ELR (cell line): ENCODE measurements around the gene NCOA6.
"Not testable (repeated sequence)": the region's sequence is repeated elsewhere in the genome, so short reads cannot be mapped to it uniquely, and the experiment has no call there.

Source experiments
- DNase-seq: peaks from one replicate; pipeline ENCODE4 v3.0.0-alpha.2; 2015; ENCODE audit warnings: low read depth

Gene NCOA6

DNA sequence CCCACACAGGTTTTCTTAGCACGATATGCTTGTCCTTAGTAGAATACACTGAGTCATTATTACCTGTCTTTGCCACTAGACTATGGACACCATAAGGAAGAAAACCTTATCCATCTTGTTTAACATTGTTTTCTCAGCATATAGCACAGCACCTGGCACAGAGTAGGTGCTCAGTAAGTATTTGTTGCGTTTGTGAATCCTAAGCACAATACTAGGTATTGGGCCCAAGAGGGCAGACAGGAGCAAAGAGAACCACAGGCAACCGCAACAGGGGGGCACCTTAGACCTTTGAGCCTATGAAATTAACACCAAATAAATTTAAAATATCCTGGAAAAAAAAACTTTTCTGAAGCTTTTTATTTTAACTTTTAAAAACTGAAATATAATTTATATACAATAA is 3.7 kb upstream of the NCOA6 start:
- DNase-seq, result peak; percentile 19

DNA sequence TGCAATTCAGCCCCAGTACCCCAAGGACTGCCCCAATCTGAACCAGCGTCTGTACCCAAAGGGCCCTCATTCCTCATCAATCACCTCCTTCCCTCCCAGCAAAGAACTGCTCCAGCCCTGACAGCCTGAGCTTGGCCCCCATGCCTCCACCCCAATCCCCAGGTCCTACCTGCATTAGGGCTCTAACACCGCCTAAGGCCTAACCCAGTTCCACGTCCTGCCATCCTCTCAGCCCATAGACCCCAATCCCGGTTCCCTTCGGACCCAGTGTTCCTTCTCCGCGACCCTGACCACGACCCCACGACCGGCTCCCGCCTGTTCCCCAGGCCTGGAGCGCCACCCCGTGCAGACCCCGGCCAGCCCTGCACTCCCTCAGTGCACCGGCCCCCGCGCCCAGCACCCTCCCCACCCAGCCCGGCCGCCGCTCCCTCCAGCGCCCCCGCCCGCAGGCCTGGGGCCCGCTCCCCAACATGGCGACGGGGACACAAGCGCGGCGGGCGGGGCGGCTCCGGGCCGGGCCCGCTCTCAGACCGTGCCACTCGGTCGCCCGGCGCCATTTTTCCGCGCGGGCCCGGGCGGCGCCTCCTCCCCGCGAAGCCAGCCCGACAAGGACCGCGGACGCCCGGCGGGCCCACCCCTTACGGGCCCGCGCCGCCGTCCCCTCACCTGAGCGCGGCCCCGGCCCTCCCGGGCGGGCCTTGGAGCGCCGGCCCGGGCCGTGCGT is 483 bp downstream of the NCOA6 start:
- peak; percentile 70 for DNase-seq

DNA sequence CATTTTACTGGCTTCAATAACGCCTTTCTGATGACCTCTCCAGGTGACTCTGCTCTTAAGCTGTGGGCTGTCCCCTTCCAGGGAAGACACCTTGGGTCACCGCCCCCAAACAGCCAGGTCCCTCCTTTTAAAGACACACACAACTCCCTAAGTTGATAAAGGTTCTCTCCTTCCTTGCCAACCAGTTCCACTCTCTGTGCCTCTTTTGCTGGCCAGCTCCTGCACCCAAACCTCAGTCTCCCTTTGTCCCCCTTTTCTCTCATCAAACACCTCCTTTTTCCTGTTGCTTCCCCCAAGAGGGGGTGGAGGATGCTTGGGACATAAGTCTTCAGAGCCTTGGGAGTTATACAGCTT is 1.0 kb downstream of the NCOA6 start:
- DNase-seq, result peak; percentile 70

DNA sequence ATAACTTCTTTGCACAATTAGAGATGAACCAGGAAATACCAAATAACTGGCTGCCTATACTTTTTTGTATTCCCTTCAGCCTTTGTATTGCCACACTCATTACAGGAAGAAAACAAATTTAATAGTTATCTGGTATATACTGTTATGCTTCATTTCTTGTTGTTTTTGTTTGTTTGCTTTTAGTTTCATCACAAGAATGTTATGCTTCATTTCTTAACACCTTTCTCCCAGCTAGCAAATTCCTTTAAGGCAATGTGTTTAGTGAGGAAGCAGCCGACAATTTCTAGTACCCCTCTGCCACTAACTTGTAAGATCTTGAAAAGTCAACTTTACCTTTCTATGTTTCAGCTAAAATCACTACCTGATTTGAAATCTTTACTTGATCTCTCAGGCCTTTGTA is 1.4 kb downstream of the NCOA6 start:
- DNase-seq, result peak; percentile 7

DNA sequence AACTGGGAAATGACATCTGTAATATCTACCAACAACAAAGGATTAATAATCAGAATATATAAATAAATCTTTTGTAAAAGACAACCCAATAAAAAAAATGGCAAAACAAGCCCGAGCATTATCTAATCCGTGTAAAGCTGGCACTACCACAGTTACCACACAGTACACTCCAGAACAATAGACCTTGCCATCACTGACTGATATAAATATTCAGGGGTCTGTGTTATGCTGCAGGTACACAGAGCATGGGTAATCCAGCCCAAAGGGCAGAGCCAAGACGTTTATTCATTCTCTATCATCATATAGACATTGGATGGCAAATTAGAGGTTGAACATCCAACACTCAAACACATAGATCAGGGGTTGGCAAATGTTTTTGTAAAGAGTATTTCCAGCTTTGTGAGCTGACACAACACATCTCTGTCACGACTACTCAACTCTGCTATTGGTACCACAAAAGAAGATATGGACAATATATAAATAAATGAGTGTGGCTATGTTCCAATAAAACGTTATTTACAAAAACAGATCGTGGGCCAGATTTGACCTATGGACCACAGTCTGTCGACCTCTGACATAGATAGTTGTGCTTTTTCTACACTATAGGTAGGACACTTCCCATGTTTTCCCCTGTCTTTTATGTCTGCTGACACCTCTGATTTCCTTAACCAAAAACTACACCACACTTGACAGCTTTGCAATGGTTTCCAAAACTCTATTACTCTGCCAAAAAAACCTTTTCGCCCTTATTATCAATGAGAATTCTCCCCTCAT is 4.5 kb downstream of the NCOA6 start:
- DNase-seq, result no peak

DNA sequence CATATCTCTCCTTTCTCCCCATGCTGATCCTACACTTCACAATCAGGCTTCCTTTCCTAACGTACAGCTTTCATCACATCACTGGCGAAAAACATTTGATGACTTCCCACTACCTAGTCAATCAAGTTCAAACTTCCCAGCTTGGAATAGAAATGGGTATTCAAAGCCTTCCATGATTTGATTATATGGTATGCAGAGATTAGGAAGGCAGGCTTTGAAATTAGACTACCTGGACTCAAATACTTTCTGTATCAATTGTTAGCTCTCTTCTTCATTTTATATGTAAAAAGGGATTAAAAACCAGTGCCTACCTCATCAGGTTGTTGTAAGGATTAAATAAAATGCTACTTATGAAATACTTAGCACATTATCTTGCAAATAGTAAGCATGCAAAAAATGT is 7.7 kb downstream of the NCOA6 start:
- no peak for DNase-seq

DNA sequence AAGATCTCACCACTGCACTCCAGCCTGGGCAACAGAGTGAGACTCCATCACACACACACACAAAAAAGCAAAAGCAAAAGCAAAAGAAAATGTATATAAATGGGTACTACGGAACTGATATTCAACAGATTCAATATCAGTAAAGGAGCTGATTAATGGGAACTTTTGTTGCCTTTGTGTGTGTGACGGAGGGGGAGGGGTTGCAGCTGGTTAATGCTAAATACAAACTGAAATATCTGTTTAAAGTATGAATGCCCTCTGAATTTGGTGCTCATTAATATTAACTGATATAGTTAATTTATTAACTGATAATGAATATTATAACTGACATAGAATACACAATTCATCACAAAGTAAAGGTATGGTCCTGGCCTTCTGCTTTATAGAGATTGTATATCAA is 8.4 kb downstream of the NCOA6 start:
- no peak for DNase-seq

DNA sequence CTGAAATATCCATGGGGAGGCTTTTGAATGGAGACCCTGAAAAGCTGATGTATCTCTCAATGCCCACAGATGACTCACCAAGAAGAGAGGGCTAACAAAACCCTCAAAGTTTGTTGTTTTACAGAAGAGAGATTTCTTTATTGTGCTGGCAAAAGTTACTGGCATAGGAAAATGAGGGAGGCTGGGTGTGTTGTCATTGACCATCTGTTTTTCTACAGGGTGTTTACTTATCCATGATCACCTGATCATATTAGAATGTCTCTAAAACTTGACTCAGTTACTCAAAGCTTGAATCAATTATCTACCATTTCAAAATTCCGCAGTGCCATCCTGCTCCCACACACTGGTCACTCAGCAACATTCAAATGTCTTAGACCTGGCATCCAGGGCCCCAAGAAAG is 9.8 kb downstream of the NCOA6 start:
- DNase-seq, result no peak

DNA sequence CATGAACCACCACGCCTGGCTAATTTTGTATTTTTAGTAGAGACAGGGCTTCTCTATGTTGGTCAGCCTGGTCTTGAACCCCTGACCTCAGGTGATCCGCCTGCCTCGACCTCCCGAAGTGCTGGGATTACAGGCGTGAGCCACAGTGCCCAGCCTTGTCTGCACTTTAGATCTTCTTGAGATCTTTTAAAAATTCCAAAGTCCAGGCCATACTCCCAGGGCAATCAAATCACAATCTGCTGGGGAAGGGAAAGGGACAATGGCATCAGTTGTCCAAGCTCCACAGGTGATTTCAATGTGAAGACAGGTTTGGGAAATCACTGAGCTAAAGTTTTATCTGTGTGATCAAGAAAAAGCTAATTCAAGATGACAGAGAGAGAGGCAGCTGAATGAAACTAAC is 16.9 kb downstream of the NCOA6 start:
- no peak for DNase-seq

DNA sequence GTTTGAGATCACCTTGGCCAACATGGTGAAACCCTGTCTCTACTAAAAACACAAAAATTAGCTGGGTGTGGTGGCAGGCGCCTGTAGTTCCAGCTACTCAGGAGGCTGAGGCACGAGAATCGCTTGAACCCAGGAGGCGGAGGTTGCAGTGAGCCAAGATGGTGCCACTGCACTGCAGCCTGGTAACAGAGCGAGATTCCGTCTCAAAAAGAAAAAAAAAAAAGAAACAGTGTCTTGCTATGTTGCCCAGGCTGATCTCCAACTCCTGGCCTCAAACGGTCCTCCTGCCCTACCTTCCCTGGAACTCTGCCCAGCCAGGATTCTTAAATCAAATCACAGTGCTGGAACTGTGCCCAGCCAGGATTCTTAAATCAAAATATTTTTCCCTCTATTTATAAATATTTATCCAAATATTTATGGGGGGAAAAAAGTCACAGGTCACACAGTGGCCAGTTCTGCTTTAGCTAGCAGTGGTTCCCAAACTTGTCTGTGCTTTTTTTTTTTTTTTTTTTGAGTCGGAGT is 17.4 kb downstream of the NCOA6 start:
- not testable (repeated sequence) for DNase-seq

DNA sequence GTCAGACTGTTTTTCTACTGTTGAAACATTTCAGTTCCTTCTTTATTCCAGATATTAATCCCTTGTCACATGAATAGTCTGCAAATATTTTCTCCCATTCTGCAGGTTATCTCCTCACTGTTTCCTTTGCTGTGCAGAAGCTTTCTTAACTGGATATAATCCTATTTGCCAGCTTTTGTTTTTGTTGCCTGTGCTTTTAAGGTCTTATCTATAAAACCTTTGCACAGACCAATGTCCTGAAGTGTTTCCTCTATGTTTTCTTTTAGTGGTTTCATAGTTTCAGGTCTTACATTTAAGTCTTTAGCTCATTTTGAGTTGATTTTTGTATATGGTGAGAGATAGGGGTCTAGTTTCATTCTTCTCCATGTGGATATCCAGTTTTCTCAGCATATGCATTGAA is 19.2 kb downstream of the NCOA6 start:
- DNase-seq, result no peak

DNA sequence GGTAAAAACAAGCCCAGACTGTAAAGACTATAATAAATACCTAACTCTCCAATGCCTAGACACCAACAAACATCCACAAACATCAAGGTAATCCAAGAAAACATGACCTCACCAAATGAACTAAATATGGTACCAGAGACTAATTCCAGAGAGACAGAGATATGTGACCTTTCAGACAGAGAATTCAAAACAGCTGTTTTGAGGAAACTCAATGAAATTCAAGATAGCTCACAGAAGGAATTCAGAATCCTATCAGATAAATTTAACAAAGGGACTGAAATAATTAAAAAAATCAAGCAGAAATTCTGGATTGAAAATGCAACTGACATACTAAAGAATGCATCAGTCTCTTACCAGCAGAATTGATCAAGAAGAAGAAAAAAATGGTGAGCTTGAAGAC is 26.6 kb downstream of the NCOA6 start:
- no peak for DNase-seq

DNA sequence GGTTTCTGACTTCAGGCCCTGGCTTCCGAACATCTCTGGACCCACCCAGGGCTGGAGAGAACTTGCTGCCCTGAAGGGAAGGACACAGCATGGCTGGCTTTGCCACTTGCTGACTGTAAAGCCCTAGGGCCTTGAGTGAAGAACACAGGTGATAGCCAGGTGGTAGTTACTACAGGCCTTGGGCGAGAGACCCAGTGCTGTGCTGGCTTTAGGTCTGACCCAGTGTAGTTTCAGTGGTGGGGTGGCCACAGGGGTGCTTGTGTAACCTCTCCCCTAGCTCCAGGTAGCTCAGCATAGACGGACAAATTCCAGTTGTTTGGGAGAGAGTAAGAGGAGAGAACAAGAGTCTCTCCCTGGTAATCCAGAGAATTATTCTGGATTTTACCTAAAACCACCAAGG is 27.1 kb downstream of the NCOA6 start:
- DNase-seq, result no peak

DNA sequence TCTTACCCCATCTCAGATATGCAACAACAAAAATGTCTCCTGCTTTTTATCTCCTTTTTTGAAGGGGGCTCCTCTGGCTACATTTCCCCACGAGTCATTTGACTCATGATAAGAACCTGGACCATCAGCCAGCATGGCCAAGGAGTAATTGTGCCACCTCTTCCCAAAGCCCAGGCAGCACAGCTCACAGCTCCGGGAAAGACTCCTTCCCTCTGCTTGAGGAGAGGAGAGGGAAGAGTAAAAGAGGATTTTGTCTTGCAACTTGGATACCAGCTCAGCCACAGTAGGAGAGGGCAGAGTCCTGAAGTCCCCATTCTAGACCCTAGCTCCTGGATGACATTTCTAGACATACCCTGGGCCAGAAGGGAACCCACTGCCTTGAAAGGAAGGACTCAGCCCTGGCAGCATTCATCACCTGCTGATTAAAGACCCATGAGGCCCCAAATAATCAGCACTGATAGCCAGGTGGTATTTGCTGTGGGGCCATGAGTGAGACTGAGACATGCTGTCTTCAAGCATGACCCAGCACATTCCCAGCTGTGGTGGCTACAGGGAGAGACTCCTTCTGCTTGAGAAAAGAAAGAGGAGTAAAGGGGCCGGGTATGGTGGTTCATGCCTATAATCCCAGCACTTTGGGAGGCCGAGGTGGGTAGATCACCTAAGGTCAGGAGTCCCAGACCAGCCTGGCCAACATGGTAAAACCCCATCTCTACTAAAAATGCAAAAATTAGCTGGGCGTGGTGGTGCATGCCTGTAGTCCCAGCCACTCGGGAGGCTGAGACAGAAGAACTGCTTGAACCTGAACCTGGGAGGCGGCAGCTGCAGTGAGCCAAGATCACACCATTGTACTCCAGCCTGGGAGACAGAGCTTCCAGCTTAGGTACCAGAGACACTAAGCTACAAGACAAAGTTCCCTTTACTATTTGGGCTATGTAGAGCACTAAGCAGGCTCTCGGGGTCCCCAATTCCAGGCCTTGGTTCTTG is 28.1 kb downstream of the NCOA6 start:
- no peak for DNase-seq

DNA sequence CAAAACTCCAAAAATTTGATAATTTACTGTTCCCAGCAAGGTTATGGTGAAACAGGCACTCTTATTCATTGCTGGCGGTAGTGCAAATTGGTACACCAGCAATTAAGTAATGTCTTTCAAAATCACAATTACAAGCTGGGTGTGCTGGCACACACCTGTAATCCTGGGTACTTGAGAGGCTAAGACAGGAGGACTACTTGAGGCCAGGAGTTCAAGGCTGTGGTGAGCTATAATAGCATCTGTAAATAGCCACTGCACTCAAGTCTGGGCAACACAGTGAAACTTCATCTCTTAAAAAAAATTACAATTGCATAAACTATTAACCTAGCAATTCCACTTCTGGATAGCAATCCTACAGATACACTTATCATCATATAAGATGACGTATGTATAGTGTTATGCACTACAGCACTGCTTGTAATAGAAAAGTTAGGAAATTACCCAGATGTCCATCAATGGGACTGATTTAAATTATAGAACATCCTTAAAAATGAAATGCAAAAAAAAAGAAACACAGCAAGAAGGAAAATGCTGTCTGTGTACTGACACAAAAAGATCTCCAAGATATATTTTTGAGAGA is 31.4 kb downstream of the NCOA6 start:
- no peak for DNase-seq

DNA sequence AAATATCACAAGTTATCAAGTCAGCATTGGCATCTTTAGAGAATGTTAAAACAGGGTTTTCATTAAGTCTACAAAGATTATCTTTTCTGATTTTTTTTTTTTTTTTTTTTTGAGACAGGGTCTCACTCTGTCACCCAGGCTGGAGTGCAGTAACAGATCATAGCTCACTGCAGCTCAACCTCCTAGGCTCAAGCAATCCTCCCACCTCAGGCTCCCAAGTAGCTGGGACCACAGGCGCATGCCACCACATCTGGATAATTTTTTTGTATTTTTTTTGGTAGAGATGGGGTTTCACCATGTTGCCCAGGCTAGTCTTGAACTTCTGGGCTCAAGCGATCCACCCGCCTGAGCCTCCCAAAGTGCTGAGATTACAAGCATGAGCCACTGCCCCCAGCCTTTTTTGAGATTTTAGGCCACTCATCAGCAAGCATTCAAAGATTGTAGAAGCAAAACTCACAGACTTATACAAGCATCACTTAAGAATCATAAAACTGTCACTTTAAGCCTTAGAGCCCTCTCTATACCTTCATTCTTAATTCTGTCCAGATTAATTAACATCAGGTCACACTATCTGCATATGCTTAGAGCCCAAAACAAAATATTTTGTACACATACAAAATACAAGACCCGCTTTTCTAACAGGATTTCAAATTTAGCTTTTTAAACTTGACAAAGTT is 32.6 kb downstream of the NCOA6 start:
- no peak for DNase-seq

DNA sequence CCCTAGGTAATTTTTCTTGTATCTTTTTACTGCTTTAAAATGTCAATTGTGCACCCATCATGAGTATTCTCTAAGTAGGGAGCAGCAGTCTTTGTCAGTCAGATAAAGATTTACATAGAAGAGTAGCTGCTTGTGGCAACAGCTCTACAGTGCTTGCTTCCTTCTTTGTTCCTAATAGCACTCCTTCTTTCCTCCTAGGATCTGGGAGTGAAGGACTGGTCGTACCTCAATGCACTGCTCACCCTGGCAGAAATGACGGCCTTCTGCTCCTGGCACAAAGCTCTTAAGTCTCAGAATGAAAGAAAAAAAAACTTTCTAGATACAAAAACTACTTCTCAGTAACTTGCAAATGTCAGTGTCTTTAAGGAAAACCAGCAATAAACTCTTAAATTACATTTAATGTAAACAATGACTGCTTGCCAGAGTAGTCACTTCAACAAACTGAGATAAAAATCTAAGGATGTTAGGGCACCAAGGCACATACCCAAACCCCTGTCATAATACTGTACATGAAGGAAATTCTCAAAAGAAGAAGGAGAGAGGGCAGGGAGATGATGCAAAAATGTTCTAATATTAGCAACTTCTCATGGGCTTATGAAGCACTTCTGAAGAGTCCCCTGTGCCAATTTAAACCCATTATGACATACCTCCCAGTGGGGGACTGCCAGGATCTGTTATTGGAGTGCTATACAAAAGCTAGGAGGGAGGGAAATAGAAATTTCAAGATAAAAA is 34.0 kb downstream of the NCOA6 start:
- DNase-seq, result peak; percentile 57

DNA sequence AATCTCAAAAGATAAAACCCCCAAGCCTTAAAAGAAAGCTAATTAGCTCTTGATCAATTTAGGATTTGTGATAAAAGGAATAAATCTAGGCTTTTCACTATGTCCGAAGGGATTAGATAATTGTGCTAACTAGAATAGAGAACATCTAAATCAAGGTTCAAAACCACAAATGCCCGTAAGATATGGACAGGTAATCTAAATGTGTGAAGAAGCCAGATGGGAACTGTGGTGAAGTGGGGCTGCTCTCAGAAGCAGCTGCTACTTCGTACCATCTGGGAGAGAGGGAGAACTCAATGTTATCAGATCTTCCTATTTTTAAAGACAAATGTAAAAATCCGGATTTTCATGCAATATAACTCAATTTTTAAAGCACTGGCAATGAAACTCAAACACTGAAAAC is 44.2 kb downstream of the NCOA6 start:
- no peak for DNase-seq

DNA sequence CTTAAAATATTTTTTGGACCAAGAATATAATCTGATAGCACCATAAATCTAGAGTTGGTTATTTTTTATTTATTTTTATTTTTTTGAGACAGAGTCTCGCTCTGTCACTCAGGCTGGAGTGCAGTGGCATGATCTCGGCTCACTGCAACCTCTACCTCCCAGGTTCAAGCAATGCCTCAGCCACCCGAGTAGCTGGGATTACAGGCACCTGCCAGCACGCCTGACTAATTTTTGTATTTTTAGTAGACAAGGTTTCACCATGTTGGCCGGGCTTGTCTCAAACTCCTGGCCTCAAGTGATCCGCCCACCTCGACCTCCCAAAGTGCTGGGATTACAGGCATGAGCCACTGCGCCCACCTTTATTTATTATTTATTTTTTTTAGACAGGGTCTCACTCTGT is 45.2 kb downstream of the NCOA6 start:
- DNase-seq, result not testable (repeated sequence)

DNA sequence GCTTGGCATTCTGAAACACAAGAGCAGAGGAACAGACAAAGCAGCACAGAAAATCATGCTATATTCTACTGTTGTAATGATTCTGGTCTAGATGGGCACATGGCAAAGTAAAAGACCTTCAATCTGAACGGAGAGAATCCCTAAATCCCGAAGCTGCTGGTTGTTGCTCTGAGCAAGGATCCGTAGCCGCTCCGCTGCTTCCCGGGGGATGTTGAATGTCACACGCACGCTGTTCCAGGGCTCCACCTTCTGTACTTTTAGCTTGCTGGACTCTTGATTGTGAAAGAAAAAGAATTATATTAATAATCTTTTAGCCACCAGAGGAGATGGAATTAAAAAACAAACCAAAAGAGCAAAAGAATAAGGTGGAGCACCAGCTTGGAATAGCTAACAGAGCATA is 49.3 kb downstream of the NCOA6 start:
- no peak for DNase-seq

DNA sequence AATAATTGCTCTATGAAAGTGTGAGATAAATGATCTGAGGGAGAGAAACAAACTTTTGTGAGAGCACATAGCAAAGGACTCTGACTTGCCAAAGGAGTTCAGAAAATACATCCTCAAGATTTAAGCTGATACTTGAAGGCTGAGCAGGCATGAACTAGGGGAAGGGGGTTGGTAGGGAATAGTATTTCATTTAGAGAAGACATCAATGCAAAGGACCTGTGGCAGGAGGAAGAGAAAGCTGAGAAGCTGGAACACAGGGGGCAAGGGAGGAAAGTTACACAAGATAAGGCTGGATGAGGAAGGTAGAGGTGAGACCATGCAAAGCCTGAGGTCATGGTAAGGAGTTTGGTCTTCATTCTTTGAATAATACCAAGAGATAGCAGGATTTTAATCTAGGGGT is 50.6 kb downstream of the NCOA6 start:
- no peak for DNase-seq
